Adrenal gland (tissue), 12 donors: Measurements from ENCODE around the gene DNASE2. TPM values are rescaled to one million over a fixed set of nuclear protein-coding genes. Genes with fewer than 3 reads are reported as not detected.

ENCODE experiments used
- DNase-seq, 7 donors: peaks; one replicate each; pipeline ENCODE4 v3.0.0-alpha.2; 2019 to 2020
- H3K27ac ChIP-seq, 5 donors: fragments of 200-600 bp; sonication (generic) in 4 of 5; 1 replicate in 3 of 5; 2 replicates in 2 of 5; pipeline versions ENCODE4 v1.5.1 to v1.8.0; 2016 to 2020; ENCODE audit warnings: mild to moderate bottlenecking in 1 of 5
- H3K27me3 ChIP-seq: fragments of 200-600 bp; 2 replicates; pipeline ENCODE4 v1.8.0; 2021
- H3K36me3 ChIP-seq, 2 donors: fragments of 200-600 bp; replicated peaks in 1 of 2; 1 replicate in 1 of 2; 2 replicates in 1 of 2; pipeline versions ENCODE4 v1.5.1 to v1.8.0; 2018 to 2022
- H3K4me1 ChIP-seq, 2 donors: fragments of 200-600 bp; replicated peaks in 1 of 2; 1 replicate in 1 of 2; 2 replicates in 1 of 2; pipeline versions ENCODE4 v1.5.1 to v1.8.0; 2018 to 2021
- H3K4me3 ChIP-seq, 4 donors: fragments of 200-600 bp; sonication (generic) in 3 of 4; one replicate each; pipeline ENCODE4 v1.5.1; 2016 to 2018
- H3K9me3 ChIP-seq, 3 donors: fragments of 200-600 bp; sonication (generic) in 1 of 3; replicated peaks in 1 of 3; 1 replicate in 2 of 3; 2 replicates in 1 of 3; pipeline versions ENCODE4 v1.5.1 to v1.8.0; 2016 to 2021
- POLR2A ChIP-seq, 2 donors: fragments of 450-650 bp; IDR thresholded peaks; one replicate each; pipeline ENCODE4 v1.6.1; 2017; ENCODE audit warnings: antibody characterized with exemption in 2 of 2, mild to moderate bottlenecking in 2 of 2, moderate library complexity in 1 of 2
- WGBS, 4 donors: extraction: QIAGEN DNeasy Blood & Tissue Kit in 2 of 4; methylation state at CpG; one replicate each; pipeline versions ENCODE4 v1.1.5 to v1.1.7; 2013 to 2017; 5-methylcytosine and 5-hydroxymethylcytosine counted together
- intact Hi-C, 2 donors: fragments of 100-400 bp; cut with DNase I; formaldehyde crosslinking; loops; one replicate each; pipeline versions ENCODE4 v1.14.1 to v1.15.0; 2022 to 2023
- polyA plus RNA-seq, 3 donors: library from polyadenylated mRNA; stranded (reverse); fragments of 200-250 nt in 2 of 3; fragments of 350-450 nt in 1 of 3; fragmentation: Illumina TruSeq in 1 of 3; extraction: RNeasy Lipid Tissue Mini Kit (QIAGEN cat#74804) in 1 of 3; gene quantifications; one replicate each; pipeline ENCODE4 v1.2.3, GENCODE V29; 2013 to 2014
- total RNA-seq, 9 donors: library from RNA; depleted of rRNA in 4 of 9; stranded (reverse); fragments of >200 nt in 4 of 9; fragments of 120-200 nt in 1 of 9; fragmentation: NEBNext Ultra II Directional in 1 of 9; extraction: Animal tissue kit (Norgen Biotek cat#: 25700) in 1 of 9; gene quantifications; one replicate each; pipeline versions ENCODE4 v1.1.0 to v1.2.4, GENCODE V29; 2013 to 2023
- TF ChIP-seq, protein P1 (sequence below), 6 experiments: fragments of 450-650 bp in 4 of 6; fragments of 200-600 bp in 2 of 6; sonication (generic) in 1 of 6; IDR thresholded peaks; 1 replicate in 5 of 6; 2 replicates in 1 of 6; pipeline versions ENCODE4 v1.5.1 to v1.8.0; 2016 to 2021; ENCODE audit warnings: antibody characterized with exemption in 6 of 6, mild to moderate bottlenecking in 2 of 6, moderate library complexity in 1 of 6
- donor health status: healthy with polysubstance abuse.
- donor health status: Bipolar disorder and iron deficiency.
- donor health status: DM: yes; HTN: yes; CAD: no.
- donor health status: DM: no; HTN: no; CAD: no.
- donor health status: DM: no; HTN: no; CAD: no.
- donor health status: DM: yes; HTN: yes; CAD: no.

The DNASE2 gene
- total and polyA plus RNA-seq, 12 donors = 3.3 to 83.4 (median 51.3) TPM

DNA sequence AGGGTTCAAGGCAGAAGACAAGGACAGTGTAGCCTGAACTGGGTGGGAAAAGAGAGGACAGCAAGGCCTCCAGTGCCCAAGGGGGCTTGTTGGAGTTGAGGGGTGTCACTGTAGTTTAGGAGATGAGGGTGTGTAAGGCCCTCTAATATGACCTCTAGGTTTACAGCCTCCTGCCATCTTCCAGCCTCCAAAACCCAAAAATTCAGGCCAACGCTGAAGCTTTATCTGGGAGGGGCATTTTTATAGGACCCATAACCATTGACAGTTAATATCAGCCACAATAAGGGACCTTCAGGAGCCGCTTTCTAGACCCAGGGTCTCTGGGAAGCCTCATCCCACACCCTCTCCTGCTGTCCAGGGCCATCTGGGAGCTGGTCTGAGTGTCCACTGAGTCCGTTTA, 3.0 kb upstream of the DNASE2 start:
- Histone ChIP-seq H3K36me3 (no peaks in the 10 kb centered on the region), H3K9me3 (no peaks in the 10 kb centered on the region), H3K27me3 (peaks cover 20% of the 10 kb centered on the region), H3K27ac (no peak overlapping the region), H3K4me3 (no peak overlapping the region), H3K4me1 (peaks cover 0 to 13% of the 10 kb centered on the region in 2 donors)
- 81 to 93% (median 87%) methylated on average over 2 to 3 of the region's 3 CpGs for WGBS, 4 donors
- intact Hi-C loops = no loop called here
- TF ChIP-seq, protein P1, sequence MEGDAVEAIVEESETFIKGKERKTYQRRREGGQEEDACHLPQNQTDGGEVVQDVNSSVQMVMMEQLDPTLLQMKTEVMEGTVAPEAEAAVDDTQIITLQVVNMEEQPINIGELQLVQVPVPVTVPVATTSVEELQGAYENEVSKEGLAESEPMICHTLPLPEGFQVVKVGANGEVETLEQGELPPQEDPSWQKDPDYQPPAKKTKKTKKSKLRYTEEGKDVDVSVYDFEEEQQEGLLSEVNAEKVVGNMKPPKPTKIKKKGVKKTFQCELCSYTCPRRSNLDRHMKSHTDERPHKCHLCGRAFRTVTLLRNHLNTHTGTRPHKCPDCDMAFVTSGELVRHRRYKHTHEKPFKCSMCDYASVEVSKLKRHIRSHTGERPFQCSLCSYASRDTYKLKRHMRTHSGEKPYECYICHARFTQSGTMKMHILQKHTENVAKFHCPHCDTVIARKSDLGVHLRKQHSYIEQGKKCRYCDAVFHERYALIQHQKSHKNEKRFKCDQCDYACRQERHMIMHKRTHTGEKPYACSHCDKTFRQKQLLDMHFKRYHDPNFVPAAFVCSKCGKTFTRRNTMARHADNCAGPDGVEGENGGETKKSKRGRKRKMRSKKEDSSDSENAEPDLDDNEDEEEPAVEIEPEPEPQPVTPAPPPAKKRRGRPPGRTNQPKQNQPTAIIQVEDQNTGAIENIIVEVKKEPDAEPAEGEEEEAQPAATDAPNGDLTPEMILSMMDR (IDR thresholded peaks at IDR 0.05) = no peak
- no peak for TF ChIP-seq POLR2A (IDR thresholded peaks at IDR 0.05)
- no peak for DNase-seq

DNA sequence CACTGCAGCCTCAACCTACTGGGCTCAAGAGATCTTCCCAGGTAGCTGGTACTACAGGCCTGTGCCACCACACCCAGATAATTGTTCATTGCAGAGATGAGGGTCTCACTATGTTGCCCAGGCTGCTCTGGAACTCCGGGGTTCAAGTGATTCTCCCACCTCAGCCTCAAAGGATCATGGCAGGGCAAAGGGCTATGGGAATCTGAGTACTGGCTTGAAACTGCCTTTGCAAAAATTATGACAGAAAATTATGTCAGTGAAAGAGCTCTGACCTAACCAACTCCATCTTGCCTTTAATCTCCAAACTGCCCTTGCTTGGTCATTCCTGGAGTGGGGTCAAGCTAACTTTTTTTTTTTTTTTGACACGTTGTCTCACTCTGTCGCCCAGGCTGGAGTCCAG, 1.3 kb upstream of the DNASE2 start:
- Histone ChIP-seq H3K27me3 (peaks cover 20% of the 10 kb centered on the region), H3K4me3 (no peak overlapping the region), H3K4me1 (peaks cover 0 to 13% of the 10 kb centered on the region in 2 donors), H3K36me3 (peaks cover 0 to 12% of the 10 kb centered on the region in 2 donors), H3K9me3 (no peaks in the 10 kb centered on the region), H3K27ac (no peak overlapping the region)
- DNase-seq = no peak
- intact Hi-C loops = no loop called here
- WGBS, 4 donors = 74 to 81% (median 77%) methylated on average over 3 of the region's 3 CpGs
- no peak for TF ChIP-seq POLR2A (IDR thresholded peaks at IDR 0.05)
- TF ChIP-seq, protein P1 (IDR thresholded peaks at IDR 0.05) = no peak

DNA sequence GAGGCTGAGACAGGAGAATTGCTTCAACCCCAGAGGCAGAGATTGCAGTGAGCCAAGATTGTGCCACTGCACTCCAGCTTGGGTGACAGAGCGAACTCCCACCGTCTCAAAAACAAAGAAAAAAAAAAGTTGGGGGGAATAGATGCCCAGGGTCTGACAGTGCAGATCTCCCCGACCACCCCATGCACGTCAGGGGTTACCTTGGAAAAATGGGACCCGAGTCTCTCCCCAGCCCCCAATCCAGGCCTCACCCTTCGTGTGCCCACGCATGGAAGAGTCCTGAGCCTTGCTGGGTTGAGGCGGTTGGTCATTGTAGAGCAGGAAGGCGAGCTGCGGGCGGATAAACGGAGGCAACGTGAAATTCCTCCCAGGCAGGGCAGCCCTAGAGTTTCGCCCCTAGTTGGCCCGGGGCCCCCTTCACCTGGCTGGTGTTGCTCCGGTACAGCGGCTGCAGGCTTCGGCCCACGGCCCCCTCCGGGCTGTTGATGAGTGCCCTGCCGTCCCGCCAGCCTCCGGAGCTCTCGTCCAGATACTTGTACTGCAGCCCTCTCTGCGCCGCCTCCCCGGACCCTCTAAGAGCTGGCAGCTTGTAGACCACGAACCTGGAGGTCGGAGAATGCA, 588 bp downstream of the DNASE2 start:
- Histone ChIP-seq H3K4me3 (peak overlapping the region; percentile 71 to 95 (median 80)), H3K9me3 (no peaks in the 10 kb centered on the region), H3K36me3 (peaks cover 0 to 22% of the 10 kb centered on the region in 2 donors), H3K4me1 (peaks cover 0 to 9% of the 10 kb centered on the region in 2 donors), H3K27ac (peak overlapping the region in 4 of 5 donors; percentile 65 to 94 (median 83)), H3K27me3 (peaks cover 18% of the 10 kb centered on the region)
- intact Hi-C loops = no loop called here
- WGBS, 4 donors = 20 to 33% (median 23%) methylated on average over 7 to 29 of the region's 29 CpGs
- DNase-seq = peak in 3 of 7 donors; percentile 40 to 51 (median 45)
- TF ChIP-seq, protein P1 (IDR thresholded peaks at IDR 0.05) = no peak
- no peak for TF ChIP-seq POLR2A (IDR thresholded peaks at IDR 0.05)

DNA sequence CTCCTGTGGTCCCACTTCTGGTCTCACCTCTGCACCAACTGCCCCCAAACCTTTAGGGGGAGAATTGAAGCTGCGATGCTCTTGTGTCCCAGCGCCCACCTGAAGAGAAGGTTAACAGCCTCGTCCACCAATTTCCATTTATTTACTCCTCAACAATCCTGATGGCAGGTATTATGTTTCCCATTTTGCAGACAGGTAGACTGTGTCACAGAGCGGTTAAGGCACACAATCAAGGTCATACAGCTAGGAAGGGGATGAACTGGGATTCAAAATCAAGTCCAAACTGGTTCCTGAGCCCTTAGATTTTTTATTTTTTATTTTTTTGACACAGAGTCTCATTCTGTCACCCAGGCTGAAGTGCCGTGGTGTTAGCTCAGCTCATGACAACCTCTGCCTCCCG, 6.2 kb downstream of the DNASE2 start:
- DNase-seq = no peak
- WGBS, 4 donors = 91 to 100% (median 97%) methylated on average over 6 of the region's 6 CpGs
- no peaks in the 10 kb centered on the region for H3K9me3 ChIP-seq
- no peak overlapping the region for H3K27ac ChIP-seq
- intact Hi-C loops = no loop called here
- no peaks in the 10 kb centered on the region for H3K27me3 ChIP-seq
- no peak overlapping the region for H3K4me3 ChIP-seq
- TF ChIP-seq, protein P1 (IDR thresholded peaks at IDR 0.05) = no peak
- no peak for TF ChIP-seq POLR2A (IDR thresholded peaks at IDR 0.05)
- peaks cover 0 to 22% of the 10 kb centered on the region in 2 donors for H3K36me3 ChIP-seq
- peaks cover 0 to 6% of the 10 kb centered on the region in 2 donors for H3K4me1 ChIP-seq
